GM19324 (cell line): Measurements from ENCODE around the gene MSI1.

Experiments used
- ATAC-seq: cut with Tn5 transposase; IDR thresholded peaks from one replicate; pipeline ENCODE4 v1.9.1; 2021; ENCODE audit warnings: mild to moderate bottlenecking, moderate library complexity; ENCODE audit not compliant: unreplicated experiment, low FRiP score

The MSI1 gene

GRCh38 chr12:120368789-120369602 is at the start of gene MSI1:
Gene MSI1 (minus strand): TSS chr12:120369164. CDS start chr12:120369091, 73 bp downstream.
- ATAC-seq, result no peak

GRCh38 chr12:120417917-120418580 is 49.1 kb upstream of the MSI1 start:
- ATAC-seq, result no peak

GRCh38 chr12:120416490-120417216 is 47.7 kb upstream of the MSI1 start:
- ATAC-seq, result no peak

GRCh38 chr12:120413901-120414695 is 45.1 kb upstream of the MSI1 start:
- no peak for ATAC-seq

- ATAC-seq, result no peak
These were observed 43.5 kb upstream of the MSI1 start for GRCh38 chr12:120412421-120412820.

GRCh38 chr12:120408771-120409170 is 39.8 kb upstream of the MSI1 start:
- ATAC-seq, result no peak

- no peak for ATAC-seq
These were observed 37.6 kb upstream of the MSI1 start for GRCh38 chr12:120406553-120406952.

GRCh38 chr12:120406069-120406468 is 37.1 kb upstream of the MSI1 start:
- no peak for ATAC-seq

GRCh38 chr12:120404271-120404670 is 35.3 kb upstream of the MSI1 start:
- ATAC-seq, result no peak

GRCh38 chr12:120403869-120404268 is 34.9 kb upstream of the MSI1 start:
- ATAC-seq, result no peak

GRCh38 chr12:120402217-120402616 is 33.3 kb upstream of the MSI1 start:
- no peak for ATAC-seq

GRCh38 chr12:120399531-120399930 is 30.6 kb upstream of the MSI1 start:
- ATAC-seq, result no peak

- no peak for ATAC-seq
These were observed 29.0 kb upstream of the MSI1 start for GRCh38 chr12:120397824-120398540.

- no peak for ATAC-seq
These were observed 25.8 kb upstream of the MSI1 start for GRCh38 chr12:120394483-120395367.

- ATAC-seq, result no peak
These were observed 21.7 kb upstream of the MSI1 start for GRCh38 chr12:120390540-120391120.

- ATAC-seq, result no peak
These were observed 19.9 kb upstream of the MSI1 start for GRCh38 chr12:120388691-120389481.

- ATAC-seq, result no peak
These were observed 12.9 kb upstream of the MSI1 start for GRCh38 chr12:120381752-120382419.
